Esophagus muscularis mucosa (tissue), 4 donors: ENCODE measurements around the gene RAB1A.

Experiments used
- CTCF ChIP-seq, 3 experiments: fragments of 200-600 bp in 2 of 3; fragments of 450-650 bp in 1 of 3; sonication (generic) in 2 of 3; IDR thresholded peaks; one replicate each; pipeline ENCODE4 v1.5.1; 2017 to 2019; ENCODE audit warnings: antibody characterized with exemption in 3 of 3, mild to moderate bottlenecking in 2 of 3, moderate library complexity in 1 of 3
- EP300 ChIP-seq: sonication (generic); formaldehyde crosslinking; IDR thresholded peaks from one replicate; pipeline ENCODE4 v1.6.1; 2017; ENCODE audit warnings: antibody characterized with exemption
- POLR2A ChIP-seq: fragments of 450-650 bp; IDR thresholded peaks from one replicate; pipeline ENCODE4 v1.6.1; 2017; ENCODE audit warnings: antibody characterized with exemption, moderate library complexity, mild to moderate bottlenecking, low read depth

- TF ChIP-seq CTCF (IDR thresholded peaks at IDR 0.05): no peak
- TF ChIP-seq POLR2A: no peak
- no peak for TF ChIP-seq EP300
These were observed 31.2 kb downstream of the RAB1A start for GRCh38 chr2:65098741-65099140.
